Measurements from ENCODE around the gene REV3L. TPM values are rescaled to one million over a fixed set of nuclear protein-coding genes. Genes with fewer than 3 reads are reported as not detected.
"Not testable (repeated sequence)": the region's sequence is repeated elsewhere in the genome, so short reads cannot be mapped to it uniquely, and the experiment has no call there.

The REV3L gene
- total RNA-seq, 1 experiment from 2014 or later, result 5.7 TPM

DNA sequence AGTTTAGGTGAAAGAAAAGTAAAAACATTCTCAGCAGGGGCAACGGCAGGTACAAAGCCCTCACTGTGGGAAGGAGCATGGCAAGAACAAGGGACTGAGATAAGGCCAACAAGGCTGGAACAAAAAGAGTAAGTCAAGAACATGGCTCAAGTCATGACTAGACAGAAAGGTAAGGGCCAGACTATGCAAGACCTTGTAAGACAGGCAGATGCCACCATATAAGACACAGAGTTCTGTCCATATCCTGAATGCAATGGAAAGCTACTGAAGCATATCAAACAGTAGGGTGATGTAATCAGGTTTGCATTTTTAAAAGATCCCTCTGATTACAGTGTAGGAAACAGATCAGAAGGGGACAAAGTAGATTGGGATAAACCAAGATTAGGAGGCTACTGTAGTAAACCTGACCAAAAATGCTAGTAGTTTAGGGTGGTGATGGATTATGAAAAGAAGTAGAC is 5.5 kb downstream of the REV3L start:
- H3K36me3 Mint-ChIP-seq, result no peaks in the 10 kb centered on the region
- DNase-seq (ENCODE audit: low spot score) (no peak), ATAC-seq (peak; percentile 21)
- H3K4me1 Mint-ChIP-seq, result peaks cover 37% of the 10 kb centered on the region
- H3K27me3 Mint-ChIP-seq (ENCODE audit: low read depth), result peaks cover 91% of the 10 kb centered on the region
- no peaks in the 10 kb centered on the region for H3K9me3 Mint-ChIP-seq
- ChIA-PET POLR2A (no interaction called here), CTCF (interaction anchor here (1.5 to 2.8 kb wide), 4 partner anchors 88 to 218 kb away, joined by 4 to 39 read pairs (median 18); a partner anchor contains a TSS)
- no peak overlapping the region for H3K4me3 Mint-ChIP-seq
- TF ChIP-seq GRHL2 (CRISPR knock-in tag; IDR thresholded peaks at IDR 0.05; ENCODE audit: insufficient replicate concordance, severe bottlenecking) (no peak), JAZF1 (CRISPR knock-in tag; IDR thresholded peaks at IDR 0.05) (no peak), RORB (CRISPR knock-in tag; IDR thresholded peaks at IDR 0.05) (no peak), ZNF232 (CRISPR knock-in tag; IDR thresholded peaks at IDR 0.05) (no peak), FOXJ3 (CRISPR knock-in tag; IDR thresholded peaks at IDR 0.05; ENCODE audit: borderline replicate concordance) (no peak), IRF2 (CRISPR knock-in tag; IDR thresholded peaks at IDR 0.05; ENCODE audit: borderline replicate concordance, low read depth) (no peak), FOXP1 (CRISPR knock-in tag; IDR thresholded peaks at IDR 0.05; ENCODE audit: borderline replicate concordance) (no peak), GTF2I (CRISPR knock-in tag; conservative IDR thresholded peaks at IDR 0.05) (no peak), FOXK1 (CRISPR knock-in tag; IDR thresholded peaks at IDR 0.05) (no peak), JUN (CRISPR knock-in tag; IDR thresholded peaks at IDR 0.05) (no peak), NR2C2 (CRISPR knock-in tag; IDR thresholded peaks at IDR 0.05) (no peak), HMGA2 (CRISPR knock-in tag; IDR thresholded peaks at IDR 0.05) (no peak), SOX15 (CRISPR knock-in tag; IDR thresholded peaks at IDR 0.05) (no peak)
- TF ChIP-seq, protein P1, sequence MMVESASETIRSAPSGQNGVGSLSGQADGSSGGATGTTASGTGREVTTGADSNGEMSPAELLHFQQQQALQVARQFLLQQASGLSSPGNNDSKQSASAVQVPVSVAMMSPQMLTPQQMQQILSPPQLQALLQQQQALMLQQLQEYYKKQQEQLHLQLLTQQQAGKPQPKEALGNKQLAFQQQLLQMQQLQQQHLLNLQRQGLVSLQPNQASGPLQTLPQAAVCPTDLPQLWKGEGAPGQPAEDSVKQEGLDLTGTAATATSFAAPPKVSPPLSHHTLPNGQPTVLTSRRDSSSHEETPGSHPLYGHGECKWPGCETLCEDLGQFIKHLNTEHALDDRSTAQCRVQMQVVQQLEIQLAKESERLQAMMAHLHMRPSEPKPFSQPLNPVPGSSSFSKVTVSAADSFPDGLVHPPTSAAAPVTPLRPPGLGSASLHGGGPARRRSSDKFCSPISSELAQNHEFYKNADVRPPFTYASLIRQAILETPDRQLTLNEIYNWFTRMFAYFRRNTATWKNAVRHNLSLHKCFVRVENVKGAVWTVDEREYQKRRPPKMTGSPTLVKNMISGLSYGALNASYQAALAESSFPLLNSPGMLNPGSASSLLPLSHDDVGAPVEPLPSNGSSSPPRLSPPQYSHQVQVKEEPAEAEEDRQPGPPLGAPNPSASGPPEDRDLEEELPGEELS (CRISPR knock-in tag; IDR thresholded peaks at IDR 0.05), result no peak
- TF ChIP-seq, protein P2, sequence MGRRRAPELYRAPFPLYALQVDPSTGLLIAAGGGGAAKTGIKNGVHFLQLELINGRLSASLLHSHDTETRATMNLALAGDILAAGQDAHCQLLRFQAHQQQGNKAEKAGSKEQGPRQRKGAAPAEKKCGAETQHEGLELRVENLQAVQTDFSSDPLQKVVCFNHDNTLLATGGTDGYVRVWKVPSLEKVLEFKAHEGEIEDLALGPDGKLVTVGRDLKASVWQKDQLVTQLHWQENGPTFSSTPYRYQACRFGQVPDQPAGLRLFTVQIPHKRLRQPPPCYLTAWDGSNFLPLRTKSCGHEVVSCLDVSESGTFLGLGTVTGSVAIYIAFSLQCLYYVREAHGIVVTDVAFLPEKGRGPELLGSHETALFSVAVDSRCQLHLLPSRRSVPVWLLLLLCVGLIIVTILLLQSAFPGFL (CRISPR knock-in tag; IDR thresholded peaks at IDR 0.05; ENCODE audit: borderline replicate concordance), result no peak
- TF ChIP-seq, protein P3, sequence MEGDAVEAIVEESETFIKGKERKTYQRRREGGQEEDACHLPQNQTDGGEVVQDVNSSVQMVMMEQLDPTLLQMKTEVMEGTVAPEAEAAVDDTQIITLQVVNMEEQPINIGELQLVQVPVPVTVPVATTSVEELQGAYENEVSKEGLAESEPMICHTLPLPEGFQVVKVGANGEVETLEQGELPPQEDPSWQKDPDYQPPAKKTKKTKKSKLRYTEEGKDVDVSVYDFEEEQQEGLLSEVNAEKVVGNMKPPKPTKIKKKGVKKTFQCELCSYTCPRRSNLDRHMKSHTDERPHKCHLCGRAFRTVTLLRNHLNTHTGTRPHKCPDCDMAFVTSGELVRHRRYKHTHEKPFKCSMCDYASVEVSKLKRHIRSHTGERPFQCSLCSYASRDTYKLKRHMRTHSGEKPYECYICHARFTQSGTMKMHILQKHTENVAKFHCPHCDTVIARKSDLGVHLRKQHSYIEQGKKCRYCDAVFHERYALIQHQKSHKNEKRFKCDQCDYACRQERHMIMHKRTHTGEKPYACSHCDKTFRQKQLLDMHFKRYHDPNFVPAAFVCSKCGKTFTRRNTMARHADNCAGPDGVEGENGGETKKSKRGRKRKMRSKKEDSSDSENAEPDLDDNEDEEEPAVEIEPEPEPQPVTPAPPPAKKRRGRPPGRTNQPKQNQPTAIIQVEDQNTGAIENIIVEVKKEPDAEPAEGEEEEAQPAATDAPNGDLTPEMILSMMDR (IDR thresholded peaks at IDR 0.05), result no peak
- TF ChIP-seq, protein P4, sequence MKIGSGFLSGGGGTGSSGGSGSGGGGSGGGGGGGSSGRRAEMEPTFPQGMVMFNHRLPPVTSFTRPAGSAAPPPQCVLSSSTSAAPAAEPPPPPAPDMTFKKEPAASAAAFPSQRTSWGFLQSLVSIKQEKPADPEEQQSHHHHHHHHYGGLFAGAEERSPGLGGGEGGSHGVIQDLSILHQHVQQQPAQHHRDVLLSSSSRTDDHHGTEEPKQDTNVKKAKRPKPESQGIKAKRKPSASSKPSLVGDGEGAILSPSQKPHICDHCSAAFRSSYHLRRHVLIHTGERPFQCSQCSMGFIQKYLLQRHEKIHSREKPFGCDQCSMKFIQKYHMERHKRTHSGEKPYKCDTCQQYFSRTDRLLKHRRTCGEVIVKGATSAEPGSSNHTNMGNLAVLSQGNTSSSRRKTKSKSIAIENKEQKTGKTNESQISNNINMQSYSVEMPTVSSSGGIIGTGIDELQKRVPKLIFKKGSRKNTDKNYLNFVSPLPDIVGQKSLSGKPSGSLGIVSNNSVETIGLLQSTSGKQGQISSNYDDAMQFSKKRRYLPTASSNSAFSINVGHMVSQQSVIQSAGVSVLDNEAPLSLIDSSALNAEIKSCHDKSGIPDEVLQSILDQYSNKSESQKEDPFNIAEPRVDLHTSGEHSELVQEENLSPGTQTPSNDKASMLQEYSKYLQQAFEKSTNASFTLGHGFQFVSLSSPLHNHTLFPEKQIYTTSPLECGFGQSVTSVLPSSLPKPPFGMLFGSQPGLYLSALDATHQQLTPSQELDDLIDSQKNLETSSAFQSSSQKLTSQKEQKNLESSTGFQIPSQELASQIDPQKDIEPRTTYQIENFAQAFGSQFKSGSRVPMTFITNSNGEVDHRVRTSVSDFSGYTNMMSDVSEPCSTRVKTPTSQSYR (CRISPR knock-in tag; IDR thresholded peaks at IDR 0.05), result no peak
- no peak overlapping the region for H3K27ac Mint-ChIP-seq

DNA sequence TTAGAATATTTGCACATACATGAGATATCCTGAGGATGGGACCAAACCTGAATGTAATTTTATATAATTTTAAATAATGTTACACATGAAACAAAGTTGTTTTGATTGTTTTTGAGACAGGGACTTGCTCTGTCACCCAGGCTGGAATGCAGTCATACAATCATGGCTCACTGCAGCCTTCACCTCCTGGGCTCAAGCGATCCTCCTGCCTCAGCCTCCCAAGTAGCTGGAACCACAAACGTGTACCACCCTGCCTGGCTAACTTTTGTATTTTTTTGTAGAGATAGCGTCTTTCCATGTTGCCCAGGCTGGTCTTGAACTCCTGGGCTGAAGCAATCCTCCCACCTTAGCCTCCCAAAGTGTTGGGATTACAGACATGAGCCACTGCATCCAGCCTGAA is 7.0 kb downstream of the REV3L start:
- H3K27ac Mint-ChIP-seq; H3K4me3 Mint-ChIP-seq; H3K9me3 Mint-ChIP-seq; POLR2A ChIA-PET; DNase-seq (ENCODE audit: low spot score); CTCF ChIA-PET; H3K36me3 Mint-ChIP-seq; ATAC-seq: not testable (repeated sequence)
- peaks cover 80% of the 10 kb centered on the region for H3K27me3 Mint-ChIP-seq (ENCODE audit: low read depth)
- peaks cover 26% of the 10 kb centered on the region for H3K4me1 Mint-ChIP-seq

All from WTC11 (cell line).